GM21737 (cell line): ENCODE results near the gene IGFBP5.

Experiments
- ATAC-seq: cut with Tn5 transposase; IDR thresholded peaks from one replicate; pipeline ENCODE4 v1.9.1; 2021; ENCODE audit warnings: mild to moderate bottlenecking, moderate library complexity; ENCODE audit not compliant: unreplicated experiment

The IGFBP5 gene

DNA sequence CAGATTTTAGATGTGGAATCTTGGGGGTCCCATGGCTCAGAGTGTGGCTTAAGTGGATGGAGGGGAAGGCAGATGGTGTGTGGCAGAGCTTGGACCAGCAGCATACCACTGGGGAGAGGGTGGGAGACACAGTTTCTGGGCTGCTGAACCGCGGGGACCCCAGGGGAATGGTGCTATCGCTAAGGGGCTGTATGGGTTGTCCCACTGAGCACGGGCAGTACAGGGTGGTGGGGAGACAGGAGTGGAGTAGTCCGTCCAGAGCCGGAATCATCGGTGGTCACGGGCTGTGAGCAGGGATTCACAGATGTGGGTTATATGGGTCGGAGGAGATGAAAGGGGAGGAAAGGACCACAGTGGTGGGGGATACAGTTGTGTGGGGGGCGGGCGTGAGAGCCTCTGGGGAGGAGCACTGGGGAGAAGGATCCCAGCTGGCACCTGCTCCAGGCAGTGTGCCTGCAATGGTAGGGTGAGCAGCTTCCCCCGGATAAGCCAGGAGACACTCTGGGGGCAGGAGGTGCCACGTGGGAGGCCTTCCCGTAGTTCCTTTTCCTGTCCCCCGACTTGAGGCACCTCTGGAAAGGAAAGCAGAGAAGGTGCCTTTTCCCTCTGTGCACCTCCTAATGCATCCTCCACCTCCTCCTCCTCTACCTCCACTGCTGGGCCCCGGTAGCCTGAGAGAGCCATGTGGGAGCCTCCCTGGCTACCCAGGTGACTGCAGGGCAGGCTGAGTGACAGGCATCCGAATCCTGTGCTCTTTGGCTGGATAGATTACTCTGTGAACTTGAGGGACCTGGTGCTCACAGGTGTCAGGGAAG is 24.9 kb downstream of the IGFBP5 start:
- ATAC-seq, result no peak

DNA sequence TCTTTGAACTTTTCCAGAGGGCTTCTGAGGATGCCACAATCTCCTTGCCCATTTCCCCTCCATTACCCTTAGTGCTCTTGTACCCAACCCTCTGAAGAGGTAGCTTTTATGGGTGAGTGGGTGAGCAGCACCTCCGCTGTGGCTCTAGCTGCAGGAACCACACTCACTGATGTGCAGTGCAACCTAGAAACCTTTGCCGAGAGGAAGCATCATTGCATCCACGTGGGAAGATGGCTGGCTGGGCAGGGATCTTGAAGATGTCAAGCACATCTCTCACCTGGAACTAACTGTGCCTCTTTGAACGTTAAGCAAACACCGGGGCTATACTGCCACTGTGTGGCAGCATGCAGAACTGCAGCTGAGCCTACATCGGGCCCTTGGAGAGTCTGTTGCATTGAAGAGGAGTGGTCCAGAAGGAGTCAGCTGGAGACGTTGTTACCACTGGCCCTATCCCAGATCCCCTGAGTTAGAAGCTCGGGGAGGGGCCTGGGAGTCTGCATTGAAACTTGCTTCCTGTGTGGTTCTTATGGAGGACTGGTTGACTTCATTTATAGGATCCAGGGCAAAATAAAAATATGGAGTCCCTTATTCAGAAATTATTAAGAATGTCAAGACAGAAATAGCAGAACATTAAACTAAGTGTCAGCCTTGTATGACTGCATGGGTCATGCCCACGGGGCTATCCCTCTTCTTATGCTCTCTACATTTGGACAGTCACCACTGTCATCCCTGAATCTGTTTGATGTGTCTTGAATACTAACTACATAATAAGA is 28.7 kb downstream of the IGFBP5 start:
- peak; percentile 71 for ATAC-seq

DNA sequence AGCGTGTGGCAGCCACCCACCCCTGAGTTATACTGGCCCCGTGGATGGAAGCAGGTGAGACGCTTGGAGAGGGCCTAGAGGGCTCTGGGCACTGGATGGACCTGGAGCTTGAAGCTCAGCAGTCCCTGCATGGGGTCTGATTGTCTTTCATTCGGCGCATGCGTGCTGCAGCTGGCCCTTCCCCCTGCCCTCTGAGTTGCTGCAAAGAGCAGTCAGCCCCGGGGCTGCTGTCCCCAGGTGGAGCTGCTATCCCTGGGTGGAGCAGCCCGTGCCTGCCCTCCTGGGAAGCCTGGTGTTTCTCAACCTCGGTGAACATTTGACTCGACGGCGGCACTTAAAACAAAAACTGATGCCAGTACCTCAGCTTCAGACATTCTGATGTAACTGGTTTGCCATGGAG is 29.6 kb downstream of the IGFBP5 start:
- ATAC-seq, result no peak

DNA sequence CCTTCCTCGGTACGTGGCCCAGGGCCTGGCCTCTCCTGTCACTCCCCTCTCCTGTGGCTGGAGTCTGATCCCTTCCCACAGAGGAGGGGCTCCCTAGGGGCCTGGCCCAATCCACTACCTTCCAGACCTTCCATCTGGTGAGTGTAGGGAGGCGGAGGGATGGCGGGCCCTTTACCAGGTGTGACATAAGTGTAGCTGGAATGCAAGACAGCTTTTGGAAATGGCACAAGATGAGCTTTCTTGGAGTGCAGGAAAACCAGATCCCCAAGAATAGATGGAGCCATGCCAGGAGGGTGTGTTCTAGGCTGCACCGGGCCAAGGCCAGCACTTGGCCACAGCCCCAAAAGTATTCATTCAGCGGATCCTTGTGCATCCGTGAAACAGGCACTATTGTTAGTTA is 30.1 kb downstream of the IGFBP5 start:
- ATAC-seq, result no peak

DNA sequence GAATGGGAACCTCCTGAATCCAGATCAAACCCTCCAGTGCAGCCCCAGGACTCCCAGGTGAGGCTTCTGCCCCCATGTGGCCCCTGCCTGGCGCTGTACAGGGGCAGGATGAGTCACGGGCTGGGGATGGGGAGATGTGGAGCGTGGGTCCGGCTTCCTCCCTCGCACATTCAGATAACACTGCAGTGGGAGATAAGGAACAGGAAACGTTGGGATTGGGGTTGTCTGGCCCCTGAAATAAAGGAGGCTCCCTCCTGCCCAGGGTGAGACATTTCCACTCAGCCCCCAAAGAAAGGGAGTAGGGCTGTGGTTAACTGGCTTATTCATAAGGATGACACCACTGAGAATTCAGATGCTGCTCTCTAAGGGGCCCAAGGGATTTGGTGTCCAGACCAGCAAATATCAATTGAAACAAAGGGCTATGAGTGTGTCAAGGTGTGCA is 30.7 kb downstream of the IGFBP5 start:
- no peak for ATAC-seq

DNA sequence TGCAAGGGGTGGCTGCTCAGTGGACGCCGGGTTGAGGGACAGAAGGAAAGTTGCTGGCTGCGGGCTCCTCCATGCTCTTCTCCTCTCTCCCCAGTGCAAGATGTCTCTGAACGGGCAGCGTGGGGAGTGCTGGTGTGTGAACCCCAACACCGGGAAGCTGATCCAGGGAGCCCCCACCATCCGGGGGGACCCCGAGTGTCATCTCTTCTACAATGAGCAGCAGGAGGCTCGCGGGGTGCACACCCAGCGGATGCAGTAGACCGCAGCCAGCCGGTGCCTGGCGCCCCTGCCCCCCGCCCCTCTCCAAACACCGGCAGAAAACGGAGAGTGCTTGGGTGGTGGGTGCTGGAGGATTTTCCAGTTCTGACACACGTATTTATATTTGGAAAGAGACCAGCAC is 31.5 kb downstream of the IGFBP5 start:
- no peak for ATAC-seq

DNA sequence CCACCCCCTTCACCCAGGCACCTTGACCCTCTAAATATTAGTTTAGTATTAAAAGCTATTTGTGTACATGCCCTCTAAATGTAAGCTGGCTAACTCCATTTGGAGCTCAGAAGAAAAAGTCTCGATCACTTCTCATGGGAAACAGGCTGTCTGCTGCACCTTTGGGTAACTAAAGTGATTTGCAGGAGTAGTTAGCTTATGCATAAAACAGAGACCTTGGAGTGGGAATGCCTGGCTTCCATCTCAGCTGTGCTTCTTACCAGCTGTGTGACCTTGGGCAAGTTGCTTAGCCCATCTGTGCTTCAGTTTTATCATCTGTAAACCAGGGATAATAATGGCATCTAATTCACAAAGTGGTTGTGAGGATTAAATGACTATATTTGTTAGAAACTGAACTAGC is 32.2 kb downstream of the IGFBP5 start:
- no peak for ATAC-seq

DNA sequence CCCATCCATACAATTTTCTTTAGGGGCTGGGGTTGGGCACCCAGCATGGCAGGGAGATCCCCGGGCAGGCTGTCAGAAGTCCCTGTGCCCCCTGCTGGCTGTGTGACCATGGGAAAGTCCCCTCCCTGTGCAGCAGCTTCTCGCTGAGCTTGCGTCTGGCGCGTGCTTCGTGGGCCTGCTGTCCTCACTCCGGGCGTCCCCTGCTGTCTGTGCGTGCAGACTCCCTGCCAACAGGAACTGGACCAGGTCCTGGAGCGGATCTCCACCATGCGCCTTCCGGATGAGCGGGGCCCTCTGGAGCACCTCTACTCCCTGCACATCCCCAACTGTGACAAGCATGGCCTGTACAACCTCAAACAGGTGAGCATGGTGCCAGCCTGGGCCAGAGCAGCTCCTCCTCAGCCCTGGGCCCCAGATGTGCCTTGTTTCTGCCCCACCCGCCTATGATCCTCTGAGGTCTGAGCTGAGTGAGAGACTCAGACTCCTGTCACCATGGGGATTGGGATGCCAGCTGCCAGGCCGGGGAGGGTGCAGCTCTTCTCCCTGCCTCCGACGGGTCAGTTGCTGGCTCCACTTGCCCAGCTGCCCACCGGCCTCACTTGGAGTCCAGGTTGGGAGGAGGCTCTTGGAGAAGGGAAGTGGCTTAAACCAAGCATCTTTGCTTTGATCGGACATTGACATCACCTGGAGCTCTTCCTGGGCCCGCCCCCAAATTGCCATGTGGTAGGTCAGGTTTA is 33.5 kb downstream of the IGFBP5 start:
- no peak for ATAC-seq

DNA sequence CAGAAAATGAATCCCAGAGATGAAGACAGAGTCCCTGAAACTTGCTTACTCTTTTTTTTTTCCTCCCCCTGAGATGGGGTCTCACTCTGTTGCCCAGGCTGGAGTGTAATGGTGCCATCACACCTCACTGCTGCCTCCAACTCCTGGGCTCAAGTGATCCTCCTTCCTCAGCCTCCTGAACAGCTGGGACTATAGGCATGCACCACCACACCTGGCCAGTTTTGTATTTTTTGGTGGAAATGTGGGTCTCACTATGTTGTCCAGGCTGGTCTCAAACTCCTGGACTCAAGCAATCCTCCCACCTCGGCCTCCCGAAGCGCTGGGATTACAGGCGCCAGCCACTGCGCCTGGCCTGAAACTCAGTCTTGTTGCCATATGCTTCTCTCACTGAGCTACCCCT is 34.3 kb downstream of the IGFBP5 start:
- ATAC-seq, result no peak

DNA sequence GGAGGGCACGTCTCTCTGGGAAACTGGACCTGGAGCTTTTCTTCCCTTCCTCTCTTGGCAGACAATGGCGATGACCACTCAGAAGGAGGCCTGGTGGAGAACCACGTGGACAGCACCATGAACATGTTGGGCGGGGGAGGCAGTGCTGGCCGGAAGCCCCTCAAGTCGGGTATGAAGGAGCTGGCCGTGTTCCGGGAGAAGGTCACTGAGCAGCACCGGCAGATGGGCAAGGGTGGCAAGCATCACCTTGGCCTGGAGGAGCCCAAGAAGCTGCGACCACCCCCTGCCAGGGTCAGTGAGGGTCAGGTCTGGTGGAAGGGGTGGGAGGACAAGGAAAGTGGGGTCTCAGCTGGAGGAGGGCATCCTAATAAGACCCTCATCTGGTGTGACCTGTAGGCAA is 34.9 kb downstream of the IGFBP5 start:
- no peak for ATAC-seq

DNA sequence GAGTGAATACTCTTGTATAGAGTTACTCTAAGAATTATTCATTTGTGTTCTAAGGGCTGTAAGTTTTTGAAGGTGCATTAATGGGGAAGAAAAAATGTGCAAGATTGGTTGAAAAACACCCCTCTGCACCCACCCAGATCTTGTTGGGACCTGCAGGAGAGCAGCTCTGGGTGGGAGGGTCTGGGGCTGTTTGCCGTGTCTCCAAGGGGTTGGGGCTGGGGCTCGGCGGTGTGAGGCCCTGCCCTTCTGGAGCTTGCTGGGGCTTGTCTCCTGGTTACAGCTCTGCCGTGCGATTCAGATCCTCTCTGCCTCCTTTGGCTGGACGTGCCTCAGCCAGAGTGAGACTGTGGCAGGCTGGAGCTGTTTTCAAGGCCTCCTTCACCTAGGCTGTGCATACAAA is 36.1 kb downstream of the IGFBP5 start:
- no peak for ATAC-seq

DNA sequence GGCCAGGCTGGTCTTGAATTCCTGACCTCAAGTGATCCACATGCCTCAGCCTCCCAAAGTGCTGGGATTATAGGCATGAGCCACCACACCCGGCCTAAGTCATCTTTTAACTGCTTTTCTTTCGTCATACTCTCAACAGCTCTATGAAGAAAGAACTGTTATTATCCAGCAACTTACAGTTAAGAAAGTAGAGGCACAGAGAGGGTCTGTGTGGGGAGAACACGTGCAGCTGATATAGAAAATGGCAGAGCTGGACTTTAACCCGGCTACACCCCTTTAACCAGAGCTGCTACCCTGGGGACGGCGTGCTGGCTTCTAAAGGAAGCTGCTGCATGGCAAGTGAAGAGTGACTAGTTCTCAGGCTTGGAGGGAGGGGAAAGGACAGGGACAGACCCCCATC is 36.6 kb downstream of the IGFBP5 start:
- no peak for ATAC-seq

DNA sequence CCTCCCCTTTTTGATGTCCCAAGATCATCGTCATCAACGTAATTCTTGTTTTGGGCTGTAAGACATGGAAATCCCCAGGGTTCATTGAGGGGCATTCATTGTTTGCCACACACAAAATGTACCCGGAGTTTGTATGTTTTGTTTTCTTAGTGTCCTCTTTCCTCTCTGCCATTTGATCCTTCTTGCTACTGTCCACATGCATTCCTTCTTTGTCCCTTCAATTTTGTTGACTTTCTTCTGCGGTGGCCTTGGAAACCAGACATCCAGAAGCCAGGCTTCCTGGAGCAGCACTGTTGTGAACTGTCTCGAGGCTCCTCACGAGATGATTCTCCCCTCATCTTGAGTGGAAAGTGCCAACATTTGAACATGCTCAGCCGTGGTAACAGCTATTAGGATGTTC is 37.4 kb downstream of the IGFBP5 start:
- no peak for ATAC-seq

DNA sequence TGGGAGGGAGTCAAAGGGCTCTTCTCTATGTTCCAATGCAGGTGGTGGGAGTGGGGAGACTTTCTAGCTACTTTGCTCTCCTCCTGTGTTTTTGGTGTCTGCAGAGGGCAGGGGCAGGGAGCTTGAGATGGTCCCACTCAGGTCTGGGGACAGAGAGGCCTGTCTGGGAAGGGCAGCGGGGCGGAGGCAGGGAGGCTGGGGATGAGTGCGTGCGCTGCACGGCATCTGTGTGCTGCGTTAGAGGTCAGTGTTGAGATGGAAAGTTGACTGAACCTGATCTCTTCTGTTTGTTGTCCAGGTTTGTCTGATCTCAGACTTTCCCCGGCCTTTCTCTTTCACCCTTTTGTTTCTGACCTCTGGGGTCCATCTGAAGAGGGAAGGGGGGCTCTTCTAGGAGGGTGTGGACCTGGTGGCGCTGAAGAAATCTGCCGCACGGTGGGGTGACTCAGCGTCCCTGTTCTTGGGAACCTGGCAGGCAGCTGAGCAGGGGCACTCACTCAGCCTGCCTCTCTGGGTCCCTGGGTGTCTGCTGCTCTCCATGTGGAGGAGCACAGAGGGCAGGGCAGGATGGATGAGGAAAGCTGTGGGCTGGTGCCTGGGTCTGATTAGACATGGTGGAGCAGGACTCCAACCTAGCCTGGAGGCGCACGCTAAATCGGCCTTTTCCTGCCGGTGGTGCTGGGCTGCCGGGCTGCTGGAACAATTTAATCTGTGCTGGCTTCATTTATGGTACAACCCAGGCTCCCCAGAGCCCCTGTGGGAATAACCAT is 38.1 kb downstream of the IGFBP5 start:
- no peak for ATAC-seq

DNA sequence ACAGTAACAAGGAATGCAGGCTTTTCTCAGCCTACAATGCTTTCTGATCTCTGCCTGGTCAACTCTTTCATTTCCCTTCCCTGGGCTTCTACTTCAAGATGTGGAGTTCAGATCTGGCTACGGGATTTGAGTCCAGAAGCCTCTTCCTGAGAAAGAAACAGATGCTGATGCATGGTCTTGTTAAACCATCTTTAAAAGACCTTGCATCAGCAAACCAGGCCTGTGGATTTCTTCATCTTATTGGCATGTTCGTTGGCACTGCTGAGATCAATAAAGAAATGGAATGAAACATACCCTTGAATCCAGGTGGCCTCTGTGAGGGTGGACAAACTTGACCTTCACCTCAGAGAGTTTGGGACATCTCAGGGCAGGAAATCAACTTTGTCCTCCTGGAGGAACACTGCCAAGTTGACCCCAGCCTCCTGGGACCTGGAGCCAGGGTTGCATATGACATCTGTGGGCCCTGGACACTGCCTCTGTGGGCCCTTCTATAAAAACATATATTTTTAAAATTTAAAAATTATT is 40.8 kb downstream of the IGFBP5 start:
- ATAC-seq, result no peak

DNA sequence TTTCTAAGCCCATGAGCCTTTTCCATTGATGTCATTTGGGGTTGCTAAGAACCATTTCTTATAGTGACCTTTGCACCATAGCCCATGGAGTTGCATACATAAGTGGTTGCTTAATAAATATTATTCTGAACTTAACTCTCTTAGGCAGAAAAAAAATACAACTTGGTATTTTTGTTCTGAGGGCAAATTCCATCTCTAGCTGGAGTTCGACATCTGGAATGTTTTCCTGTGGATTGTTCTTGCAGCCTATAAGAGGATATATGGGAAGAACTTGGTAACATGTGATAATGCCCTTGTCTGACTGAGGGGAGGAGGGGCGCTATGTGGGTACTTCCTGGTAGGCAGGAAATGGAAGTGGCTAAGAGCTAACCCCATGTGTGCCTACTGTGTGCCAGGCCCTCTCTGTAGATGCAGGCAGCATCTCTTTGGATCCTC is 41.4 kb downstream of the IGFBP5 start:
- ATAC-seq, result no peak

DNA sequence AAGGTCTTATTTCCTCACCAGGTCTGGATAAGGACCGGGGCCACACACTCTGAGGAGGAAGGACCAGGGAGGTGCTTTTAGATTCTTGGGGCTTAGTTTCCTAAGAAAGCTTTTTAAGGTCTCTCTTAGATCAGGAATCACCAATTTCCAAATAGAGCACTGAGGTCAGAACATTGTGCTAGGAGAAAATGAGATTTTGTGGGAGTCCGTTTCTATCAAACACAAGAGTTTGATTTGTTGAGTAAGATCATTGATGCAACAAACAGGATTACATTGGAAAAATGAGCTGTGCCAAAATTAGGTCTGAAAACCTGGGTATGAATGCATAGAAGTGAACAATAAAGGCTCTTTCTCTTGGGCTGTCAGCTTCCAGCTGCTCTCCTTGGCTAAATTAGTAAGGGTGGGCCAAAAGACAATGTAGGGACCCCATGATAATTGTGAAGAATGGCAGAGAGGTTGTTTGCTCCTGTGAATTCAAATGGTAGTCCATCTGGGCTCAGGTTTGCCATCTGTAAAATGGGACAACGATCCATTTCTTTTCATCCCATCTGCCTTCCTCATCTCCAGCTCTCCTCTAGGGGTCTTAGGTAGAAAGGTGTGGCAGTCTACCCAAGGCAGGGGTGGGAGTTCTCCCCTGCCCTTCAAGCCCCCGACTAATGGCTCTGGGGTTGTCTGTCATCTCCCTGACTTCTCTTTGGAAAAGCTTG is 42.1 kb downstream of the IGFBP5 start:
- no peak for ATAC-seq

DNA sequence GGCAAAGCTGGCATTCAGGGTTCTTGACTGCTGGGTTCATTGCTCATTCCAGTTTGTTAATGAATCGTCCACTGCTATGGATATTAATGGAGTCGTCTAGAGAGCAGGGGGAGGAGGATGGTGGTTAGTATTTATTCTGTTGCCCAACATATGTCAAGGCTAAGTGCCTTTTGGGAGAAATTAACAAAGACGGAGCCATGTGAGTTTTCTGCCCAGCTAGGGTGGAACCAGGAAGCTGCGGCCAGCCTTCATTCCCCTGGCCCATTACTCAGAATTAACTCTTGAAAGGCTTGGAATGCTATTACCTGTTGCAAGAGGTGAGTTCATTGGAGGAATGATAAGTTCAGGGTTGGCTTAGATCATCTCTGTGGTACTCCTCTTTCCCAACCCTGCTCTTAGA is 42.8 kb downstream of the IGFBP5 start:
- no peak for ATAC-seq

DNA sequence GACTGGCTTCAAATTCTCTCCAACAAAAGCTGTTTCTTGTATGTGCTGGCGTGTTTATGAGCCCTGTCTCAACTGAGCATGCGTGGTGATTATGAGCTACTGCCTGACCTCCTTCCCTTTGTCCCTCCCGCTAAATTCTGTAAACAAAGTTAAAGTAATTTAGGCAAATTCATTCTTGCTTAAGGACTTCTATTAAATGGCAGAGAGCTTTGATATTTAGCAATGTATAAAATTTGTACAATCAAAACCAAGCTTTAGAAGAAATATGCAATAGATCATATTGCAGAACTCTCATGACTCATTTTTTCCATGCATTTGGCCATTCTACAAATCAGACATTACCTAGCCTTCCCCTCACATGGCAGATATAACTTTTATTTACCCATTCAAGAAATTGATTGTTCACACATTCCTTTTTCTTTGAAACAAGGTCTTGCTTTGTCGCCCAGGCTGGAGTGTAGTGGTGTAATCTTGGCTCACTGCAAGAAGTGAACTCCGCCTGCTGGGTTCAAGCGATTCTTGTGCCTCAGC is 43.9 kb downstream of the IGFBP5 start:
- no peak for ATAC-seq
